ENCODE data around the gene UBE3C. TPM values are rescaled to one million over a fixed set of nuclear protein-coding genes. Genes with fewer than 3 reads are reported as not detected.

The UBE3C gene
- total RNA-seq, 1 experiment from 2014 or later, result 81.1 TPM

GRCh38 chr7:157297185-157297584, 158.5 kb downstream of the UBE3C start:
- H3K9me3 Mint-ChIP-seq (ENCODE audit: low read depth, unreplicated experiment), result no peaks in the 10 kb centered on the region
- H3K36me3 Mint-ChIP-seq (ENCODE audit: insufficient read depth, unreplicated experiment), result peaks cover 14% of the 10 kb centered on the region
- DNase-seq, result no peak
- H3K4me1 Mint-ChIP-seq (ENCODE audit: low read depth, unreplicated experiment), result peaks cover 29% of the 10 kb centered on the region
- TF ChIP-seq CTCF (IDR thresholded peaks at IDR 0.05; ENCODE audit: unreplicated experiment), result no peak
- no peaks in the 10 kb centered on the region for H3K27me3 Mint-ChIP-seq (ENCODE audit: unreplicated experiment)
- CTCF ChIA-PET, result no interaction called here
- BruUV-seq (replicated peaks), result no TSS peak
- intact Hi-C loops (cut with micrococcal nuclease; ENCODE audit: unreplicated experiment), result no loop called here
- H3K4me3 Mint-ChIP-seq (ENCODE audit: low read depth, unreplicated experiment), result no peak overlapping the region
- H3K27ac Mint-ChIP-seq (ENCODE audit: unreplicated experiment), result no peak overlapping the region

- no peak for TF ChIP-seq CTCF (IDR thresholded peaks at IDR 0.05; ENCODE audit: unreplicated experiment)
- CTCF ChIA-PET, result no interaction called here
Measured at GRCh38 chr7:157299317-157299612, 160.5 kb downstream of the UBE3C start.

GRCh38 chr7:157299613-157300368, 161.1 kb downstream of the UBE3C start:
- intact Hi-C loops (cut with micrococcal nuclease; ENCODE audit: unreplicated experiment), result loop anchor here (5.0 kb wide), 1 partner anchor 38 kb away; the partner anchor contains the start of gene DNAJB6
- peak; percentile 67 for DNase-seq
- peak overlapping the region; percentile 5 for H3K27ac Mint-ChIP-seq (ENCODE audit: unreplicated experiment)
- BruUV-seq (replicated peaks), result no TSS peak
- CTCF ChIA-PET, result no interaction called here
- peak overlapping the region; percentile 25 for H3K4me3 Mint-ChIP-seq (ENCODE audit: low read depth, unreplicated experiment)
- peak; percentile 25 for TF ChIP-seq CTCF (IDR thresholded peaks at IDR 0.05; ENCODE audit: unreplicated experiment)
- H3K27me3 Mint-ChIP-seq (ENCODE audit: unreplicated experiment), result no peaks in the 10 kb centered on the region
- H3K9me3 Mint-ChIP-seq (ENCODE audit: low read depth, unreplicated experiment), result no peaks in the 10 kb centered on the region
- peaks cover 14% of the 10 kb centered on the region for H3K36me3 Mint-ChIP-seq (ENCODE audit: insufficient read depth, unreplicated experiment)
- peaks cover 33% of the 10 kb centered on the region for H3K4me1 Mint-ChIP-seq (ENCODE audit: low read depth, unreplicated experiment)

More at GRCh38 chr7:157299317-157299612, 160.5 kb downstream of the UBE3C start:
- Mint-ChIP-seq H3K4me1 (ENCODE audit: low read depth, unreplicated experiment) (peaks cover 33% of the 10 kb centered on the region), H3K36me3 (ENCODE audit: insufficient read depth, unreplicated experiment) (peaks cover 14% of the 10 kb centered on the region), H3K27ac (ENCODE audit: unreplicated experiment) (peak overlapping the region; percentile 5), H3K4me3 (ENCODE audit: low read depth, unreplicated experiment) (peak overlapping the region; percentile 25), H3K27me3 (ENCODE audit: unreplicated experiment) (no peaks in the 10 kb centered on the region), H3K9me3 (ENCODE audit: low read depth, unreplicated experiment) (no peaks in the 10 kb centered on the region)
- intact Hi-C loops (cut with micrococcal nuclease; ENCODE audit: unreplicated experiment), result no loop called here
- no TSS peak for BruUV-seq (replicated peaks)
- no peak for DNase-seq

GRCh38 chr7:157300369-157300825, 161.7 kb downstream of the UBE3C start:
- H3K36me3 Mint-ChIP-seq (ENCODE audit: insufficient read depth, unreplicated experiment), result peaks cover 14% of the 10 kb centered on the region
- no TSS peak for BruUV-seq (replicated peaks)
- no peaks in the 10 kb centered on the region for H3K9me3 Mint-ChIP-seq (ENCODE audit: low read depth, unreplicated experiment)
- no peak overlapping the region for H3K27ac Mint-ChIP-seq (ENCODE audit: unreplicated experiment)
- intact Hi-C loops (cut with micrococcal nuclease; ENCODE audit: unreplicated experiment), result loop anchor here (5.0 kb wide), 1 partner anchor 37 kb away; the partner anchor contains the start of gene DNAJB6
- CTCF ChIA-PET, result no interaction called here
- H3K4me1 Mint-ChIP-seq (ENCODE audit: low read depth, unreplicated experiment), result peaks cover 33% of the 10 kb centered on the region
- no peaks in the 10 kb centered on the region for H3K27me3 Mint-ChIP-seq (ENCODE audit: unreplicated experiment)
- no peak for DNase-seq
- TF ChIP-seq CTCF (IDR thresholded peaks at IDR 0.05; ENCODE audit: unreplicated experiment), result no peak
- H3K4me3 Mint-ChIP-seq (ENCODE audit: low read depth, unreplicated experiment), result no peak overlapping the region
